GM12891 (cell line): ENCODE measurements around the gene SPINK8.
A peak's percentile ranks its signal among the peaks of the same experiment; 100 is the strongest.
"Not testable (repeated sequence)": the region's sequence is repeated elsewhere in the genome, so short reads cannot be mapped to it uniquely, and the experiment has no call there.

Experiments
- DNase-seq: peaks from one replicate; pipeline ENCODE4 v3.0.0; 2011; ENCODE audit warnings: low spot score; ENCODE audit not compliant: insufficient read length
- FAIRE-seq: peaks from 2 replicates; lab custom pipeline; 2011; peaks lifted over from hg19 to GRCh38; lab: Jason Lieb, UNC
- PAX5 ChIP-seq: IDR thresholded peaks from 2 replicates; pipeline ENCODE4 v1.6.1; 2011; ENCODE audit warnings: low read length, moderate library complexity, mild to moderate bottlenecking; ENCODE audit not compliant: insufficient read depth, severe bottlenecking
- POLR2A ChIP-seq: IDR thresholded peaks from 2 replicates; pipeline ENCODE4 v1.6.1; 2011; ENCODE audit warnings: low read depth, low read length, control low read depth
- POLR2AphosphoS5 ChIP-seq: IDR thresholded peaks from 2 replicates; pipeline ENCODE4 v1.6.1; 2011; ENCODE audit warnings: low read depth, low read length, control low read depth
- POU2F2 ChIP-seq: IDR thresholded peaks from 2 replicates; pipeline ENCODE4 v1.6.1; 2011; ENCODE audit warnings: low read depth, mild to moderate bottlenecking, control low read depth, low read length, moderate library complexity
- SPI1 ChIP-seq: IDR thresholded peaks from 2 replicates; pipeline ENCODE4 v1.6.1; 2011; ENCODE audit warnings: low read depth, low read length, control low read depth
- TAF1 ChIP-seq: IDR thresholded peaks from 2 replicates; pipeline ENCODE4 v1.6.1; 2011; ENCODE audit warnings: low read depth, low read length, control low read depth

Gene SPINK8

GRCh38 chr3:48285132-48285531 lies 48.3 kb downstream of the SPINK8 start:
- DNase-seq (no peak), FAIRE-seq (no peak)
- no peak for TF ChIP-seq POLR2A

GRCh38 chr3:48280881-48281280 lies 52.6 kb downstream of the SPINK8 start:
- TF ChIP-seq PAX5 (no peak), SPI1 (peak; percentile 52)
- DNase-seq (no peak), FAIRE-seq (no peak)

- DNase-seq (no peak), FAIRE-seq (no peak)
- TF ChIP-seq POLR2AphosphoS5 = no peak
- TF ChIP-seq SPI1 = no peak
- TF ChIP-seq POLR2A = no peak
Measured at GRCh38 chr3:48278884-48279559, 54.4 kb downstream of the SPINK8 start.

GRCh38 chr3:48276911-48277641 lies 56.4 kb downstream of the SPINK8 start:
- DNase-seq (no peak), FAIRE-seq (no peak)
- TF ChIP-seq POLR2AphosphoS5 = no peak

- FAIRE-seq (no peak), DNase-seq (no peak)
- no peak for TF ChIP-seq PAX5
- no peak for TF ChIP-seq SPI1
- TF ChIP-seq POU2F2 = no peak
- no peak for TF ChIP-seq POLR2A
- no peak for TF ChIP-seq POLR2AphosphoS5
- TF ChIP-seq TAF1 = no peak
Measured at GRCh38 chr3:48275287-48276027, 58.0 kb downstream of the SPINK8 start.

GRCh38 chr3:48274452-48274851 lies 59.0 kb downstream of the SPINK8 start:
- TF ChIP-seq POLR2A (no peak), TAF1 (no peak), POU2F2 (no peak), PAX5 (no peak), SPI1 (no peak), POLR2AphosphoS5 (no peak)
- FAIRE-seq (no peak), DNase-seq (no peak)

GRCh38 chr3:48273594-48274211 lies 59.8 kb downstream of the SPINK8 start:
- TF ChIP-seq TAF1 (no peak), POLR2AphosphoS5 (no peak), POLR2A (no peak), SPI1 (no peak), POU2F2 (no peak), PAX5 (no peak)
- DNase-seq = peak; percentile 56
- FAIRE-seq = peak; percentile 92

- FAIRE-seq = no peak
- TF ChIP-seq POLR2A (no peak), TAF1 (no peak), POLR2AphosphoS5 (0 out of 2 replicates have a peak, but pooled peaks have one; percentile 21)
- DNase-seq = no peak
Measured at GRCh38 chr3:48271763-48272498, 61.5 kb downstream of the SPINK8 start.

- not testable (repeated sequence) for DNase-seq, FAIRE-seq
Measured at GRCh38 chr3:48271223-48271622, 62.2 kb downstream of the SPINK8 start.

- FAIRE-seq (no peak), DNase-seq (no peak)
- TF ChIP-seq POLR2AphosphoS5 (no peak), PAX5 (no peak), POU2F2 (no peak), POLR2A (no peak), SPI1 (no peak), TAF1 (no peak)
Measured at GRCh38 chr3:48270306-48270705, 63.2 kb downstream of the SPINK8 start.
